Stimulated activated CD8-positive, alpha-beta memory T cell treated with anti-CD3 and anti-CD28 coated beads, Interleukin-12 subunit alpha, Interleukin-12 subunit beta, amount 100 ng/mL, for 4 hours (primary cell): ENCODE data around the gene TSPO.

Source experiments
- DNase-seq: peaks from one replicate; pipeline ENCODE4 v3.0.0-alpha.2; 2020; ENCODE audit warnings: low read depth

The TSPO gene

GRCh38 chr22:43179146-43179910 is 28.0 kb downstream of the TSPO start:
- DNase-seq: no peak

- no peak for DNase-seq
Measured at GRCh38 chr22:43179911-43180195, 28.5 kb downstream of the TSPO start.

GRCh38 chr22:43180670-43181069 is 29.3 kb downstream of the TSPO start:
- DNase-seq: no peak

GRCh38 chr22:43181321-43182076 is 30.1 kb downstream of the TSPO start:
- DNase-seq: no peak

GRCh38 chr22:43182118-43182517 is 30.8 kb downstream of the TSPO start:
- no peak for DNase-seq

- DNase-seq: no peak
Measured at GRCh38 chr22:43182726-43183125, 31.4 kb downstream of the TSPO start.

GRCh38 chr22:43183496-43184277 is 32.3 kb downstream of the TSPO start:
- DNase-seq: no peak

- no peak for DNase-seq
Measured at GRCh38 chr22:43185860-43186261, 34.5 kb downstream of the TSPO start.

- DNase-seq: peak; percentile 43
Measured at GRCh38 chr22:43186272-43187170, 35.2 kb downstream of the TSPO start, which contains the start of gene TTLL12. Gene TTLL12 (minus strand): TSS chr22:43187134. CDS start chr22:43187069, 65 bp downstream.

- DNase-seq: peak; percentile 94
Measured at GRCh38 chr22:43187171-43188099, 36.1 kb downstream of the TSPO start.

GRCh38 chr22:43188829-43189545 is 37.6 kb downstream of the TSPO start:
- DNase-seq: no peak

- no peak for DNase-seq
Measured at GRCh38 chr22:43191831-43192230, 40.5 kb downstream of the TSPO start.

GRCh38 chr22:43197271-43197941 is 46.0 kb downstream of the TSPO start:
- no peak for DNase-seq

GRCh38 chr22:43198126-43198525 is 46.8 kb downstream of the TSPO start:
- no peak for DNase-seq

- DNase-seq: no peak
Measured at GRCh38 chr22:43198936-43199335, 47.6 kb downstream of the TSPO start.

GRCh38 chr22:43199541-43199940 is 48.2 kb downstream of the TSPO start:
- no peak for DNase-seq

GRCh38 chr22:43200031-43200430 is 48.7 kb downstream of the TSPO start:
- DNase-seq: no peak

GRCh38 chr22:43200555-43200954 is 49.2 kb downstream of the TSPO start:
- DNase-seq: no peak

GRCh38 chr22:43201486-43202219 is 50.3 kb downstream of the TSPO start:
- DNase-seq: no peak
